ENCODE results near the gene ODAM. TPM values are rescaled to one million over a fixed set of nuclear protein-coding genes. Genes with fewer than 3 reads are reported as not detected.

Gene ODAM, protein sequence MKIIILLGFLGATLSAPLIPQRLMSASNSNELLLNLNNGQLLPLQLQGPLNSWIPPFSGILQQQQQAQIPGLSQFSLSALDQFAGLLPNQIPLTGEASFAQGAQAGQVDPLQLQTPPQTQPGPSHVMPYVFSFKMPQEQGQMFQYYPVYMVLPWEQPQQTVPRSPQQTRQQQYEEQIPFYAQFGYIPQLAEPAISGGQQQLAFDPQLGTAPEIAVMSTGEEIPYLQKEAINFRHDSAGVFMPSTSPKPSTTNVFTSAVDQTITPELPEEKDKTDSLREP
- not detected for total RNA-seq

DNA sequence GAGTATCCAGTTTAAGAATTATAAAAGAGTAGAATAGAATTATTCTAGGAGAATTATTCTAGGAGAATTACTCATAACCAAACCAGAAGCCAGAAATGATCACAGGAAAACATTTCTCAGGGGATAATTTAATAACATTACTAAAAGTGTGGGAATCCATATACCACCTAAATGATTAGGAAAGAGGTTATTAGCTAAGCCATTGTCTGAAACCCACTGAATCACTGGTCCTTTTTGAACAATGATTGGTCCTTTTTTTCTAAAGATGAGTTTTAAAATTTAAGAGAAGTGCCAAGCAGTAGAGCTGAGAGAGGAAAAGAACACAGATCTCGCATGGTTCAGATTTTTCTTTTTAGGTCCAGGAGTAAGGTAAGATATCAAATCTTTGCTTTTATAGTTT is at the start of gene ODAM:
ODAM (plus strand) TSS at position 301 of the 400 bp plus-strand sequence. CDS start 819 bp downstream, outside the sequence.
- H3K4me3 ChIP-seq (ENCODE audit: low read length) = no peak within 1 kb of the TSS
- no peaks in the 10 kb centered on the region for H3K9me3 ChIP-seq (ENCODE audit: low read depth, low read length)
- no peaks in the 10 kb centered on the region for H3K4me1 ChIP-seq (ENCODE audit: insufficient read depth, low read length)
- H3K27me3 ChIP-seq (ENCODE audit: insufficient read depth, low read length) = no peaks in the 10 kb centered on the region

- H3K9me3 ChIP-seq (ENCODE audit: low read depth, low read length) = no peaks in the 10 kb centered on the region
- H3K4me1 ChIP-seq (ENCODE audit: insufficient read depth, low read length) = no peaks in the 10 kb centered on the region
- H3K27me3 ChIP-seq (ENCODE audit: insufficient read depth, low read length) = no peaks in the 10 kb centered on the region
- no peak overlapping the region for H3K4me3 ChIP-seq (ENCODE audit: low read length)
Observed at GRCh38 chr4:70151271-70151670, 44.3 kb upstream of the ODAM start.

DNA sequence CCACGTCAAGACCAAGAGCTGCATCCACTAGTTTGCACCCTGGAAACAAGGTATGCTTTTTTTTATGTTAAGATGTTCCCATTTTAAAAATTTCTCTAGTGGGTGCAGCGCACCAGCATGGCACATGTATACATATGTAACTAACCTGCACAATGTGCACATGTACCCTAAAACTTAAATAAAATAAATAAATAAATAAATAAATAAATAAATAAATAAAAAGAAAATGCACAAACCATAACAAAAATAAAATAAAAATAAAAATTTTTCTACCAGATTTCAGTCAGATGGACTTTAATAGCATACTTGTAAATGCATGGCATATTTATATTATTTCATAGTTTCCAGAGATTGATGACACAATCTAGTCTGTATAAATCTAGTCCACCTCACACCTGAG is 43.4 kb upstream of the ODAM start:
- Histone ChIP-seq H3K9me3 (ENCODE audit: low read depth, low read length) (no peaks in the 10 kb centered on the region), H3K4me3 (ENCODE audit: low read length) (no peak overlapping the region), H3K27me3 (ENCODE audit: insufficient read depth, low read length) (no peaks in the 10 kb centered on the region), H3K4me1 (ENCODE audit: insufficient read depth, low read length) (no peaks in the 10 kb centered on the region)

- Histone ChIP-seq H3K9me3 (ENCODE audit: low read depth, low read length) (no peaks in the 10 kb centered on the region), H3K4me1 (ENCODE audit: insufficient read depth, low read length) (no peaks in the 10 kb centered on the region), H3K4me3 (ENCODE audit: low read length) (no peak within 1 kb of the TSS), H3K27me3 (ENCODE audit: insufficient read depth, low read length) (no peaks in the 10 kb centered on the region)
Observed at GRCh38 chr4:70153937-70154336, 41.6 kb upstream of the ODAM start, which contains the start of gene PRR27. Gene PRR27 (plus strand): TSS chr4:70154237. CDS start chr4:70154376, 139 bp downstream.

- Histone ChIP-seq H3K9me3 (ENCODE audit: low read depth, low read length) (no peaks in the 10 kb centered on the region), H3K4me1 (ENCODE audit: insufficient read depth, low read length) (no peaks in the 10 kb centered on the region), H3K4me3 (ENCODE audit: low read length) (no peak overlapping the region), H3K27me3 (ENCODE audit: insufficient read depth, low read length) (no peaks in the 10 kb centered on the region)
Observed at GRCh38 chr4:70158576-70158975, 36.9 kb upstream of the ODAM start.

GRCh38 chr4:70177090-70177489 is 18.4 kb upstream of the ODAM start:
- Histone ChIP-seq H3K4me3 (ENCODE audit: low read length) (no peak overlapping the region), H3K27me3 (ENCODE audit: insufficient read depth, low read length) (no peaks in the 10 kb centered on the region), H3K9me3 (ENCODE audit: low read depth, low read length) (no peaks in the 10 kb centered on the region), H3K4me1 (ENCODE audit: insufficient read depth, low read length) (no peaks in the 10 kb centered on the region)

GRCh38 chr4:70178075-70178660 is 17.4 kb upstream of the ODAM start:
- no peak overlapping the region for H3K4me3 ChIP-seq (ENCODE audit: low read length)
- H3K27me3 ChIP-seq (ENCODE audit: insufficient read depth, low read length) = no peaks in the 10 kb centered on the region
- H3K9me3 ChIP-seq (ENCODE audit: low read depth, low read length) = no peaks in the 10 kb centered on the region
- H3K4me1 ChIP-seq (ENCODE audit: insufficient read depth, low read length) = no peaks in the 10 kb centered on the region

- Histone ChIP-seq H3K9me3 (ENCODE audit: low read depth, low read length) (no peaks in the 10 kb centered on the region), H3K27me3 (ENCODE audit: insufficient read depth, low read length) (no peaks in the 10 kb centered on the region), H3K4me1 (ENCODE audit: insufficient read depth, low read length) (no peaks in the 10 kb centered on the region), H3K4me3 (ENCODE audit: low read length) (no peak overlapping the region)
Observed at GRCh38 chr4:70179811-70180210, 15.7 kb upstream of the ODAM start.

DNA sequence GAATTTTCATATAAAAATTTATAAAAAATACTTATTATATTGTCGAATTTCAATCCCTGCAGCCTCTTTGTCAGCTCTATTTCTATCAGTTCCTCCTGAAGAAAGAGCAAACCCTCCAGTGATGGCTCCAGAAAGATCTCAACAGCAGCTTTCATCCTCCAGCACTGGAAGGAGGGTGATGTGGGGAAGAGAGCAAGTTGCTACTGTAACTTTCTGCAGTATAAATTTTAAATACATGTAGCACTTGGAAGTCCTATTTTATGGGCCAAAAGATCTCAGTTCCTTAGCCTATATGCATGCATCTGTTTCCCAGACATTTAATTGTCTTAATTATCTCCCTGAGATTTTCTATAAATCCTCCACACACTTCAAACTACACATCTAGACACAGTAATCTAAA is 13.7 kb upstream of the ODAM start:
- H3K9me3 ChIP-seq (ENCODE audit: low read depth, low read length) = no peaks in the 10 kb centered on the region
- H3K27me3 ChIP-seq (ENCODE audit: insufficient read depth, low read length) = no peaks in the 10 kb centered on the region
- H3K4me1 ChIP-seq (ENCODE audit: insufficient read depth, low read length) = no peaks in the 10 kb centered on the region
- no peak overlapping the region for H3K4me3 ChIP-seq (ENCODE audit: low read length)

DNA sequence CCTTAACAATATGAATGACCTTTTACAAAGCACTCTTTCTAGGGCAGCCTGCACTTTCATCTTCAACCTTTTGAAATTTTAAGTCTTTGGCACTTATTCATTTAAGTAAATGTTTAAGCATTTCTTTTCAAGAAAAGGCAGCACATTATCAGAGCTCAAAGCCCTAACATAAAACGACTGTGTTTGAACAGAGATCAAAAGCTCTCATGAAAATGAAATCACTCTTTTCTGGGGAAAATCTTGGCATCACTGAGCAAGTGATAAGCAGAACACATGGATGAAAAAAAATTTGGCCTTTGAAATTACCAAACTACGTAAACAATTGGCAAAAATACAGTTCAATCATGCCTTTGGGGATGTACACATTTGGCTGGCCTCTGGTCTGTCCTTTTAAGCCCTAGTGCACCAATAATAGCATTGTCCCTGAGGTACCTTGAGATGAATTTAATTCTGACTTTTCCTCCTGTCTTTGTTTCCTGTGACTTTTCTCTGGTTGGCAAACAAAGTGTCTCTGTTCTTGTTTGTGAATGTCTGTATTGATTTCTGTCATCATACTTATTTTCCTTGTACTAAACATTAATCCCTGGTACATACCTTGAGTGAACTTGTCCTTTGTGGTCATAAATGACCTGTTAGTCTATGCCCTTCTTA is 12.9 kb upstream of the ODAM start:
- Histone ChIP-seq H3K27me3 (ENCODE audit: insufficient read depth, low read length) (no peaks in the 10 kb centered on the region), H3K9me3 (ENCODE audit: low read depth, low read length) (no peaks in the 10 kb centered on the region), H3K4me3 (ENCODE audit: low read length) (no peak overlapping the region), H3K4me1 (ENCODE audit: insufficient read depth, low read length) (no peaks in the 10 kb centered on the region)

DNA sequence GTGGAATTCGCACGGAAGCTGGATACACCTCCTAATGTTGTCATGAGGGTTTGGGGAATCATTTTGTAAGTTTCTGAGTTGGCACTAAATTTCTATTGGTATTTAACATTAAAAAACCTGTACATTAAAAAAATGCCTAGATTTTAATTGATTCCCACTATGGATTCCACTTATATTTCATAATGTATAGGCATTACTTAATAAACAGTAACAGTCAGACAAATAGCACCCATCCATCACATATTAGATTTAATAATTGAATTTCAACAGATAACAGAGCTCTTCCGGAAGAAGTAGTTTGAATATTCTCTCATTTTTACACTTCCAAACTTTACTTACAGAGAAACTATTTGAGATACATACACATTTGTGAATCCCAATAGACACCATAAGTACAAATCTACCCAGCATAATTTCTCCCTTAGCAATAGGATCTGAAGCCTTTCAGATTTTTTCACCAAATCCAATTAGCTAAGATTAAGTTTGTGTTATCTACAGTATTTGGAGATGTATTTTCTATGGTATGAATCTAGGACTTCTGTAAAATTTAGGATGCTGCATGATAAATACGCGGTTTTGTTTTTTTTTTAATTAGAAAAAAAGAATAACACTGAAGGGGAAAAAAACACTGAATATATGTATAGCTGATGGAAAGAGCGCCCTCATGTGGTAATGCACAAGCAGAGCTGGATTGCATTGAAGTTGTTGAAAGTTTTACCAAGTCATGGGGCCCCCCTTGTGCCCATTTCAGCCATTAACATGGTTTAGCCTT is 12.2 kb upstream of the ODAM start:
- H3K27me3 ChIP-seq (ENCODE audit: insufficient read depth, low read length) = no peaks in the 10 kb centered on the region
- H3K4me3 ChIP-seq (ENCODE audit: low read length) = no peak overlapping the region
- H3K4me1 ChIP-seq (ENCODE audit: insufficient read depth, low read length) = no peaks in the 10 kb centered on the region
- H3K9me3 ChIP-seq (ENCODE audit: low read depth, low read length) = no peaks in the 10 kb centered on the region

GRCh38 chr4:70183940-70184246 is 11.6 kb upstream of the ODAM start:
- H3K27me3 ChIP-seq (ENCODE audit: insufficient read depth, low read length) = no peaks in the 10 kb centered on the region
- no peaks in the 10 kb centered on the region for H3K4me1 ChIP-seq (ENCODE audit: insufficient read depth, low read length)
- no peak overlapping the region for H3K4me3 ChIP-seq (ENCODE audit: low read length)
- H3K9me3 ChIP-seq (ENCODE audit: low read depth, low read length) = no peaks in the 10 kb centered on the region

GRCh38 chr4:70187216-70187615 is 8.3 kb upstream of the ODAM start:
- H3K27me3 ChIP-seq (ENCODE audit: insufficient read depth, low read length) = no peaks in the 10 kb centered on the region
- H3K9me3 ChIP-seq (ENCODE audit: low read depth, low read length) = no peaks in the 10 kb centered on the region
- no peaks in the 10 kb centered on the region for H3K4me1 ChIP-seq (ENCODE audit: insufficient read depth, low read length)
- no peak overlapping the region for H3K4me3 ChIP-seq (ENCODE audit: low read length)

DNA sequence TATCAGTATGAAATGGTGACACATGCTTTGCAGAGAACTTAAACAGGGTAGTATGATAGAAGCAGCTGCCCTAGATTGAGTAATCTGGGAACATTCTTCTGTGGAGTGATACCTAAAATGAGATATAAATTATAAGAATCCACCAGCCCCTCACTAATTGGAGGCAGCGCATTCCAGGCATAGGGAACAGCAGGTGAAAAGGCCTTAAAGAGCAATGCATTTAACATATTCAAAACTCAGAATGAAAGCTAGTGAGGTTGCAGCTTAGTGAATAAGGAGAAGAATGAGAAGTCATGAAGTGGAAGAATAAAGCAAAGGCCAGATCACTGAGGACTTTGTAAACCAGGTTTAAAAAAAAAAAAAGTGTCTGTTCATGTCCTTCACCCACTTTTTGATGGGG is 4.9 kb upstream of the ODAM start:
- no peaks in the 10 kb centered on the region for H3K9me3 ChIP-seq (ENCODE audit: low read depth, low read length)
- no peaks in the 10 kb centered on the region for H3K4me1 ChIP-seq (ENCODE audit: insufficient read depth, low read length)
- H3K27me3 ChIP-seq (ENCODE audit: insufficient read depth, low read length) = no peaks in the 10 kb centered on the region
- H3K4me3 ChIP-seq (ENCODE audit: low read length) = no peak overlapping the region

- Histone ChIP-seq H3K27me3 (ENCODE audit: insufficient read depth, low read length) (no peaks in the 10 kb centered on the region), H3K9me3 (ENCODE audit: low read depth, low read length) (no peaks in the 10 kb centered on the region), H3K4me1 (ENCODE audit: insufficient read depth, low read length) (no peaks in the 10 kb centered on the region), H3K4me3 (ENCODE audit: low read length) (no peak overlapping the region)
Observed at GRCh38 chr4:70191647-70192046, 3.9 kb upstream of the ODAM start.
